Measurements from ENCODE around the gene ATP10A. TPM values are rescaled to one million over a fixed set of nuclear protein-coding genes. Genes with fewer than 3 reads are reported as not detected.

ATP10A gene
- polyA plus RNA-seq, 1 of the 3 experiments (the other 2 are of a cell fraction): not detected

DNA sequence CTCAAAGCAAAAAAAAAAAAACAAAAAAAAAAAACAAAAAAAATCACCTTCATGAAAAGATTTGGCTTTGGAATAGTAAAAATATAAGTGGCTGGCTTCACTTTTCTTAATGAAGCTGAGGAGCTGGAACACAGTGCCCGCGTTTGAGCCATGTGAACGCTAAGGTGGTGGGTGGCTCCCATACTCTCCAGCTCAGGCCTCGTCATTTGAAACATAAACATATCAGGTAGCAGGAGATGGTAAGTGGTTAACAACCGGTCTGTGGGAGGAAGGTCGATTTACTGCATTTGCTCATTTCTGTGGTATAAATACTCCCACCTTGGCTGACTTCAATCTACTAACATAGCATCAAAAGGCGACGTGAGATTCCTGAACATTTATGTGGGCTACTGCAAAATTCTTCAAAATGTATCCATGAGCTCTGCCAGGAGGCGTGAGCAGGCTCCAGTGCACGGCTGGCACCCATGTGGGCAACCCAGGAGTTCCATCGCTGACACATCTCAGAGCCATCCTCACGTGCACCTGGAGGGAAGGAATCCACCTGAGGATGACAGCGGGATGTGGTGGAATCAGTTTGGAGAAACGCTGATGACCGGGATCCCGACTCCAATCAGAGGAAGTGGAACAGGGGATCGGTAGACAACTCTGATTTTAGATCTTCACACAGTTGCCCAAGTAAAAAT is 157.6 kb downstream of the ATP10A start:
- Histone ChIP-seq H3K4me3 (ENCODE audit: low read depth in 2 of 2, low read length in 1 of 2) (no peak overlapping the region), H3K4me2 (no peak overlapping the region), H4K20me1 (ENCODE audit: insufficient read depth) (no peaks in the 10 kb centered on the region), H3K9me3 (no peaks in the 10 kb centered on the region), H3K9ac (no peak overlapping the region), H3K79me2 (ENCODE audit: insufficient read depth) (no peaks in the 10 kb centered on the region), H3K27ac (ENCODE audit: low read depth in 2 of 2, low read length in 1 of 2) (no peak overlapping the region), H3K9me2 (no peaks in the 10 kb centered on the region), H3K4me1 (ENCODE audit: control insufficient read depth in 1 of 2, insufficient read depth in 2 of 2, low read depth in 1 of 2, low read length in 1 of 2) (no peaks in the 10 kb centered on the region), H3K36me3 (replicated peaks in 1 of 2; ENCODE audit: control insufficient read depth in 1 of 2, insufficient read depth in 2 of 2, low read length in 1 of 2) (no peaks in the 10 kb centered on the region), H2AFZ (ENCODE audit: low read depth) (no peak overlapping the region), H3F3A (replicated peaks; ENCODE audit: insufficient read depth) (no peaks in the 10 kb centered on the region), H3K27me3 (ENCODE audit: insufficient read depth) (no peaks in the 10 kb centered on the region)
- TF ChIP-seq CHD2 (IDR thresholded peaks at IDR 0.05; ENCODE audit: low read length, partially characterized antibody): no peak
- no peak for TF ChIP-seq RFX5 (IDR thresholded peaks at IDR 0.05; ENCODE audit: low read length)
- 70% methylated on average over 17 of the region's 17 CpGs for WGBS (ENCODE audit: low lambda C conversion rate)
- no peak for DNase-seq
- ChIA-PET CTCF (no interaction called here), POLR2A (no interaction called here)

DNA sequence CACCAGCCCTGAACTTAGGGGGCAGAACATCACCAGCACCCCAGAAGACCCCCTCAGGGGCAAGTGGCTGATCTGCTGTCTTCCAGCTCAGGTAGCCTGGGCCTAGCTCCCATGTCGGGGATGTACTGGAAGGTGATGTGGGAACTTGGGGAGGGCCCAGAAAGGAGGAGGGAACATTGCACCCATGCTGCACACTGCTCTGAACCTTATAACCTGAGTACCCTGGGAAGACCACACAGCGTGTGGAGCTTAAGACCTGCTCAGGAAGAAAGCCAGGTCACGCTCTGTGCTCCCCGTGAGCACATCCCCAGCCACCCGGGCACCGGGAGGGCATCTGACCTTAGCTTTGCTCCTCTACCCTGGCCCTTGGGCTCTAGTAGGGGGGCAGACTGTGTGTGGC is 159.4 kb downstream of the ATP10A start:
- POLR2A ChIA-PET: interaction anchor here (0.5 kb wide), 1 partner anchor 231 kb away, joined by 3 read pairs; no protein-coding TSS in a partner anchor
- no peaks in the 10 kb centered on the region for H3K9me3 ChIP-seq
- no peaks in the 10 kb centered on the region for H3K27me3 ChIP-seq (ENCODE audit: insufficient read depth)
- 60% methylated on average over 1 of the region's 6 CpGs for WGBS (ENCODE audit: low lambda C conversion rate)
- no peaks in the 10 kb centered on the region for H3K36me3 ChIP-seq (replicated peaks in 1 of 2; ENCODE audit: control insufficient read depth in 1 of 2, insufficient read depth in 2 of 2, low read length in 1 of 2)
- H3K27ac ChIP-seq (ENCODE audit: low read depth in 2 of 2, low read length in 1 of 2): no peak overlapping the region
- no peaks in the 10 kb centered on the region for H3K9me2 ChIP-seq
- H3K79me2 ChIP-seq (ENCODE audit: insufficient read depth): no peaks in the 10 kb centered on the region
- H4K20me1 ChIP-seq (ENCODE audit: insufficient read depth): no peaks in the 10 kb centered on the region
- no peaks in the 10 kb centered on the region for H3F3A ChIP-seq (replicated peaks; ENCODE audit: insufficient read depth)
- CTCF ChIA-PET: interaction anchor here (1.0 kb wide), 1 partner anchor 36 kb away, joined by 3 read pairs; no protein-coding TSS in a partner anchor
- DNase-seq: no peak
- no peak overlapping the region for H2AFZ ChIP-seq (ENCODE audit: low read depth)
- no peak overlapping the region for H3K4me2 ChIP-seq
- H3K9ac ChIP-seq: no peak overlapping the region
- H3K4me3 ChIP-seq (ENCODE audit: low read depth in 2 of 2, low read length in 1 of 2): no peak overlapping the region
- TF ChIP-seq, protein P1, sequence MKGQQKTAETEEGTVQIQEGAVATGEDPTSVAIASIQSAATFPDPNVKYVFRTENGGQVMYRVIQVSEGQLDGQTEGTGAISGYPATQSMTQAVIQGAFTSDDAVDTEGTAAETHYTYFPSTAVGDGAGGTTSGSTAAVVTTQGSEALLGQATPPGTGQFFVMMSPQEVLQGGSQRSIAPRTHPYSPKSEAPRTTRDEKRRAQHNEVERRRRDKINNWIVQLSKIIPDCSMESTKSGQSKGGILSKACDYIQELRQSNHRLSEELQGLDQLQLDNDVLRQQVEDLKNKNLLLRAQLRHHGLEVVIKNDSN (IDR thresholded peaks at IDR 0.05; ENCODE audit: borderline replicate concordance, low read depth): no peak
- TF ChIP-seq NFIC (IDR thresholded peaks at IDR 0.05; ENCODE audit: borderline replicate concordance) (no peak), YY1 (IDR thresholded peaks at IDR 0.05; ENCODE audit: low read depth) (no peak), POLR2AphosphoS5 (IDR thresholded peaks at IDR 0.05; ENCODE audit: low read depth, low read length) (no peak), RFX5 (IDR thresholded peaks at IDR 0.05; ENCODE audit: low read length) (no peak), FOSL2 (IDR thresholded peaks at IDR 0.05; ENCODE audit: borderline replicate concordance, low read depth) (no peak), TEAD4 (IDR thresholded peaks at IDR 0.05; ENCODE audit: borderline replicate concordance, insufficient read depth) (no peak)
- TF ChIP-seq, protein P2, sequence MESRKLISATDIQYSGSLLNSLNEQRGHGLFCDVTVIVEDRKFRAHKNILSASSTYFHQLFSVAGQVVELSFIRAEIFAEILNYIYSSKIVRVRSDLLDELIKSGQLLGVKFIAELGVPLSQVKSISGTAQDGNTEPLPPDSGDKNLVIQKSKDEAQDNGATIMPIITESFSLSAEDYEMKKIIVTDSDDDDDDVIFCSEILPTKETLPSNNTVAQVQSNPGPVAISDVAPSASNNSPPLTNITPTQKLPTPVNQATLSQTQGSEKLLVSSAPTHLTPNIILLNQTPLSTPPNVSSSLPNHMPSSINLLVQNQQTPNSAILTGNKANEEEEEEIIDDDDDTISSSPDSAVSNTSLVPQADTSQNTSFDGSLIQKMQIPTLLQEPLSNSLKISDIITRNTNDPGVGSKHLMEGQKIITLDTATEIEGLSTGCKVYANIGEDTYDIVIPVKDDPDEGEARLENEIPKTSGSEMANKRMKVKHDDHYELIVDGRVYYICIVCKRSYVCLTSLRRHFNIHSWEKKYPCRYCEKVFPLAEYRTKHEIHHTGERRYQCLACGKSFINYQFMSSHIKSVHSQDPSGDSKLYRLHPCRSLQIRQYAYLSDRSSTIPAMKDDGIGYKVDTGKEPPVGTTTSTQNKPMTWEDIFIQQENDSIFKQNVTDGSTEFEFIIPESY (IDR thresholded peaks at IDR 0.05; ENCODE audit: borderline replicate concordance, low read depth): no peak
- TF ChIP-seq, protein P3, sequence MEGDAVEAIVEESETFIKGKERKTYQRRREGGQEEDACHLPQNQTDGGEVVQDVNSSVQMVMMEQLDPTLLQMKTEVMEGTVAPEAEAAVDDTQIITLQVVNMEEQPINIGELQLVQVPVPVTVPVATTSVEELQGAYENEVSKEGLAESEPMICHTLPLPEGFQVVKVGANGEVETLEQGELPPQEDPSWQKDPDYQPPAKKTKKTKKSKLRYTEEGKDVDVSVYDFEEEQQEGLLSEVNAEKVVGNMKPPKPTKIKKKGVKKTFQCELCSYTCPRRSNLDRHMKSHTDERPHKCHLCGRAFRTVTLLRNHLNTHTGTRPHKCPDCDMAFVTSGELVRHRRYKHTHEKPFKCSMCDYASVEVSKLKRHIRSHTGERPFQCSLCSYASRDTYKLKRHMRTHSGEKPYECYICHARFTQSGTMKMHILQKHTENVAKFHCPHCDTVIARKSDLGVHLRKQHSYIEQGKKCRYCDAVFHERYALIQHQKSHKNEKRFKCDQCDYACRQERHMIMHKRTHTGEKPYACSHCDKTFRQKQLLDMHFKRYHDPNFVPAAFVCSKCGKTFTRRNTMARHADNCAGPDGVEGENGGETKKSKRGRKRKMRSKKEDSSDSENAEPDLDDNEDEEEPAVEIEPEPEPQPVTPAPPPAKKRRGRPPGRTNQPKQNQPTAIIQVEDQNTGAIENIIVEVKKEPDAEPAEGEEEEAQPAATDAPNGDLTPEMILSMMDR (IDR thresholded peaks at IDR 0.05): no peak
- H3K4me1 ChIP-seq (ENCODE audit: control insufficient read depth in 1 of 2, insufficient read depth in 2 of 2, low read depth in 1 of 2, low read length in 1 of 2): no peaks in the 10 kb centered on the region
